ENCODE data around the gene TFAP2C. TPM values are rescaled to one million over a fixed set of nuclear protein-coding genes. Genes with fewer than 3 reads are reported as not detected.
"Not testable (repeated sequence)": the region's sequence is repeated elsewhere in the genome, so short reads cannot be mapped to it uniquely, and the experiment has no call there.

TFAP2C gene
- total RNA-seq, 1 donor from 2014 or later, result not detected

GRCh38 chr20:56616716-56617115 is 12.4 kb upstream of the TFAP2C start:
- no peak for DNase-seq (ENCODE audit: low read depth, low spot score)

GRCh38 chr20:56617489-56617888 is 11.6 kb upstream of the TFAP2C start:
- DNase-seq (ENCODE audit: low read depth, low spot score), result no peak

- no peak for DNase-seq (ENCODE audit: low read depth, low spot score)
These were observed 7.4 kb upstream of the TFAP2C start for GRCh38 chr20:56621730-56622129.

- not testable (repeated sequence) for DNase-seq (ENCODE audit: low read depth, low spot score)
These were observed 5.2 kb upstream of the TFAP2C start for GRCh38 chr20:56623930-56624329.

GRCh38 chr20:56624786-56625681 is 4.1 kb upstream of the TFAP2C start:
- DNase-seq (ENCODE audit: low read depth, low spot score), result no peak

- no peak for DNase-seq (ENCODE audit: low read depth, low spot score)
These were observed 3.3 kb upstream of the TFAP2C start for GRCh38 chr20:56625837-56626236.

- no peak for DNase-seq (ENCODE audit: low read depth, low spot score)
These were observed 2.6 kb upstream of the TFAP2C start for GRCh38 chr20:56626367-56627121.

GRCh38 chr20:56627122-56628014 is 1.7 kb upstream of the TFAP2C start:
- no peak for DNase-seq (ENCODE audit: low read depth, low spot score)

- DNase-seq (ENCODE audit: low read depth, low spot score), result no peak
These were observed 862 bp upstream of the TFAP2C start for GRCh38 chr20:56628015-56628872.

- DNase-seq (ENCODE audit: low read depth, low spot score), result no peak
These were observed 469 bp downstream of the TFAP2C start for GRCh38 chr20:56629464-56630085.

GRCh38 chr20:56630086-56630493 is 984 bp downstream of the TFAP2C start:
- DNase-seq (ENCODE audit: low read depth, low spot score), result no peak

- DNase-seq (ENCODE audit: low read depth, low spot score), result no peak
These were observed 1.6 kb downstream of the TFAP2C start for GRCh38 chr20:56630506-56631317.

GRCh38 chr20:56631318-56631989 is 2.3 kb downstream of the TFAP2C start:
- DNase-seq (ENCODE audit: low read depth, low spot score), result no peak

GRCh38 chr20:56631990-56632327 is 2.9 kb downstream of the TFAP2C start:
- no peak for DNase-seq (ENCODE audit: low read depth, low spot score)

- DNase-seq (ENCODE audit: low read depth, low spot score), result no peak
These were observed 5.2 kb downstream of the TFAP2C start for GRCh38 chr20:56634307-56634706.

- no peak for DNase-seq (ENCODE audit: low read depth, low spot score)
These were observed 5.8 kb downstream of the TFAP2C start for GRCh38 chr20:56634735-56635385.

- no peak for DNase-seq (ENCODE audit: low read depth, low spot score)
These were observed 7.6 kb downstream of the TFAP2C start for GRCh38 chr20:56636716-56637115.

GRCh38 chr20:56637576-56637975 is 8.5 kb downstream of the TFAP2C start:
- DNase-seq (ENCODE audit: low read depth, low spot score), result no peak

Data from pulmonary artery endothelial cell (primary cell).